ENCODE measurements around the gene SERPINC1. TPM values are rescaled to one million over a fixed set of nuclear protein-coding genes. Genes with fewer than 3 reads are reported as not detected.

The SERPINC1 gene
- total and polyA plus RNA-seq, 9 of the 15 experiments (the other 6 are each of a cell fraction or from before 2014, with no cell fraction given): 0.07 to 1.2 (median 0.50) TPM

- TF ChIP-seq POLR3A (IDR thresholded peaks at IDR 0.05; ENCODE audit: borderline replicate concordance, extremely low read depth, insufficient read depth, insufficient read length) (no peak), GTF2B (IDR thresholded peaks at IDR 0.05; ENCODE audit: extremely low read depth, insufficient read length) (no peak), NFXL1 (CRISPR knock-in tag; IDR thresholded peaks at IDR 0.05) (no peak), ARID3A (IDR thresholded peaks at IDR 0.05; ENCODE audit: borderline replicate concordance, low read depth, low read length) (no peak), C11orf30 (IDR thresholded peaks at IDR 0.05; ENCODE audit: low read depth) (no peak), PREB (CRISPR knock-in tag; IDR thresholded peaks at IDR 0.05) (0 out of 2 replicates have a peak, but pooled peaks have one; percentile 97), POLR2H (tag; IDR thresholded peaks at IDR 0.05; ENCODE audit: low read depth) (no peak), BRD4 (IDR thresholded peaks at IDR 0.05) (no peak; the same call in 1 of the 2 replicates), MED1 (CRISPR knock-in tag; IDR thresholded peaks at IDR 0.05; ENCODE audit: borderline replicate concordance) (0 out of 2 replicates have a peak, but pooled peaks have one; percentile 51), SAFB2 (IDR thresholded peaks at IDR 0.05; ENCODE audit: borderline replicate concordance, low read depth, low read length, severe bottlenecking) (no peak), YY1 (IDR thresholded peaks at IDR 0.05; ENCODE audit: borderline replicate concordance in 1 of 3, control insufficient read depth in 1 of 3, extremely low read depth in 1 of 3, insufficient read depth in 3 of 3, insufficient read length in 1 of 3, insufficient replicate concordance in 2 of 3, low read depth in 1 of 3, low read length in 2 of 3) (no peak), THAP7 (CRISPR knock-in tag; IDR thresholded peaks at IDR 0.05) (no peak), ZNF311 (CRISPR knock-in tag; IDR thresholded peaks at IDR 0.05) (no peak), ZZZ3 (IDR thresholded peaks at IDR 0.05) (no peak), POLR2AphosphoS5 (IDR thresholded peaks at IDR 0.05; ENCODE audit: control insufficient read depth, insufficient read depth, low read depth, low read length) (peak; percentile 26; the same call in 1 of the 2 replicates), SRF (CRISPR knock-in tag; IDR thresholded peaks at IDR 0.05) (peak in 1 of 2 experiments; percentile 50; a peak in 1 of 4 replicates), ZNF707 (CRISPR knock-in tag; conservative IDR thresholded peaks at IDR 0.05) (no peak), ZNF398 (CRISPR knock-in tag; IDR thresholded peaks at IDR 0.05) (no peak)
Observed at GRCh38 chr1:173867141-173867752, 49.9 kb downstream of the SERPINC1 start (continued).

Measured in K562 (cell line).